GM12874 (cell line): ENCODE results near the gene LUZP2.

Experiments used
- TF ChIP-seq, protein P1 (sequence below): IDR thresholded peaks from 2 replicates; pipeline ENCODE4 v1.5.1; 2011; ENCODE audit warnings: low read depth, mild to moderate bottlenecking, control low read depth, low read length, moderate library complexity; ENCODE audit not compliant: insufficient read depth

Gene LUZP2

DNA sequence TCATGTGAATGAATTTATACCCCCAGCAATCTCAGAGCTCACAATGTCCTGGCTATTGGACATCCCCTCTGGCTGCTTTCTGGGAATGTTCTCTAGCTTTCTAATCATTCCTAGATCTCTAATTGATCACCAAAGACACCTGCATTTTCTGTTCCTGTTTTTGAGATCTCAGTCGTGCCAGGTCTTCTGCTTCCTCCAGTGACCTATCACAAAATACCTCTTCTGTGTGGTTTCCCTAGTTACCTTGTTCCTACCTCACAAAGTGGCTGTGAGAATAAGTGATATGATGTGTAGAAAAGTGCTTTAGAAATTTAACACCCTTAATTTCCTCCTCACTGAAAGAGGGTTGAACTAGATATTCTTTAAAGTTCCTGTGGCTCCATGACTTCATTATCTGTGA lies 92.2 kb downstream of the LUZP2 start:
- TF ChIP-seq, protein P1, sequence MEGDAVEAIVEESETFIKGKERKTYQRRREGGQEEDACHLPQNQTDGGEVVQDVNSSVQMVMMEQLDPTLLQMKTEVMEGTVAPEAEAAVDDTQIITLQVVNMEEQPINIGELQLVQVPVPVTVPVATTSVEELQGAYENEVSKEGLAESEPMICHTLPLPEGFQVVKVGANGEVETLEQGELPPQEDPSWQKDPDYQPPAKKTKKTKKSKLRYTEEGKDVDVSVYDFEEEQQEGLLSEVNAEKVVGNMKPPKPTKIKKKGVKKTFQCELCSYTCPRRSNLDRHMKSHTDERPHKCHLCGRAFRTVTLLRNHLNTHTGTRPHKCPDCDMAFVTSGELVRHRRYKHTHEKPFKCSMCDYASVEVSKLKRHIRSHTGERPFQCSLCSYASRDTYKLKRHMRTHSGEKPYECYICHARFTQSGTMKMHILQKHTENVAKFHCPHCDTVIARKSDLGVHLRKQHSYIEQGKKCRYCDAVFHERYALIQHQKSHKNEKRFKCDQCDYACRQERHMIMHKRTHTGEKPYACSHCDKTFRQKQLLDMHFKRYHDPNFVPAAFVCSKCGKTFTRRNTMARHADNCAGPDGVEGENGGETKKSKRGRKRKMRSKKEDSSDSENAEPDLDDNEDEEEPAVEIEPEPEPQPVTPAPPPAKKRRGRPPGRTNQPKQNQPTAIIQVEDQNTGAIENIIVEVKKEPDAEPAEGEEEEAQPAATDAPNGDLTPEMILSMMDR: no peak

DNA sequence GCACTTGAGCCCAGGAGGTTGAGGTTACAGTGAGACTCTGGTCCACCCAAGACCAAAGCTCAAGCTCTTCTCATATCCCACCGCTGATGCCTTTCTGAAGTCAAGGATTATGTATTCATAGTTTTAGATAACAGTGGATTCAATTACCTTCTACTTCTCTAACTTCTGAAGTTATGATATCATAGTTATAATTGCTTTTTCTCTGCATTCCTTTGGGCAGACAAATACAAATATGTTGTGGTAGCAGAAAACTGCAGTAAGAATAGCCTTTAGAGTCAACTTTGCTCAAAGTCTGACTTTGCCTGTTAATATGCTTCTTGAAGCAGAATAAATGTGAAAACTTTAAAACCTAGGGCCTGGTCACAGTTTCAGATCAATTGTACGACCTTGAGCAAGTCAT lies 94.4 kb downstream of the LUZP2 start:
- TF ChIP-seq, protein P1: no peak

DNA sequence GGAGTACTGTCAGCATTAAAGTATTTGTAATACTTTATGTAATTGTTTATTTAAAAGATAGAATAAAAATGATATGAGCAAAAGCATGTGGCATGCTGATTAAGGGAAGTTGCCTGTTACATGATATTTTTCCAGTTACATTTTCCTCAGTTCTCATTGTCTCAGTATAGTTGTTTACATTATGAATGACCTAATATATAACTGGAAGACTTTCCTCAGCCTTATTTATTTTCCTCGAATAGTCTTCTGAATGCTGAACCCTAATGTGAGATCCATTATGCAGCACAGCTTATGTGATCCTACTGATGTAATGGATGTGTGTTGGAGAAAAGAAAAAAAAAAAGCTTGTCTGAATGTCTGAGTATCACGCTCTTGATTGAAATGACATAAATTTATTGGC lies 95.5 kb downstream of the LUZP2 start:
- TF ChIP-seq, protein P1: no peak

DNA sequence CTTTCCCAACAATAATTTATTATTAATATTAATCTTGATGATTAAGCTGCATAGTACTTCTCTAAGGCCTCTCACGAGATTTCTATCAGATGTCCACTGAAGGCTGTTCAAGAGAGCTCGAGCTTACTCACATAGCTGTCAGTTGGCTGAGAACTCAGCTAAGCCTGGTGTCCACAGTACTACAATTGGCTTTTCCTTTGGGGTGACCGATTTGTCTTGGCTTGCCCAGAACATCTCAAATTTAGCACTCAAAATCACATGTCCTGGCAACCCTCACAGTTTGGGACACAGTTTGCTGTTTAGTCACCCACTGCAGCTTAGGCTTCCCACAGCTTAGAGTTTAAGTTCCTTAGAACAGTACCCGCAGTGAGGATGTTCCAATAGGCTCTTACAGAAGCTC lies 96.5 kb downstream of the LUZP2 start:
- TF ChIP-seq, protein P1: no peak

DNA sequence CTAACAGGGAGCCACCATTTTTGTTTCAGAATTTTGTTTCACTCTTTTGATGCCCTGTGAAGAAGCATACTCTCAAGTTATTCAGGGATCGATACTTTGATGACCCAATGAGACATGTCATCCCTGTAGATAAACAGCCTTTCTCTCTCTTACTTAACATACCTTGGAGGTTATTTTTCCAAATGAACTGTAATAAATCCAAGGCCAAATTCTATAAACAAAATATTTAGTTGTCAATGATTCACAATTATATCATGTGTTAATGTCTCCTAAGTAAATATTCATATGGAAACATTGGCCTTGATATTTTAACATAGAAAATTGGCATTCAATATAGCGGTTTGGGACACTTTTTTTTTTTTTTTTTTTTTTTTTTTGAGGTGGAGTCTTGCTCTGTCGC lies 97.5 kb downstream of the LUZP2 start:
- TF ChIP-seq, protein P1: no peak

DNA sequence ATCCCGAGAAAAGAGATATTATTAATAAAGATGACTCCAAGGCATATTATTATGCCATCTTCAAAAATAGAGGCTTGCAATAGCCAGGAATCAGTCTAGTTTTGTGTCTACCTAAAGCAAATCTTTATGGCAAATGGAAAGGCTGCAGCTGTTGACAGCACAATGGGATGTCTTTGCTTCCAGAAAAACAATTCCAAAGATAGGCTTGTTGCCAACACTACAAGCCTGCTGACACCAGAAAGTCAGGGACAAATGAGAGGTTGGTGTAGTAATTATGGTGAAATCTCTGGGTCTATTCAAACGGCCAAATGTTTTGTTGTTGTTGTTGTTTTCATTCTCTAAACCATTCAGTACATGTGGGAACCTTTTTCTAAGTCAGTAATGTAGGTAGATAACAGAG lies 101.8 kb downstream of the LUZP2 start:
- TF ChIP-seq, protein P1: no peak

DNA sequence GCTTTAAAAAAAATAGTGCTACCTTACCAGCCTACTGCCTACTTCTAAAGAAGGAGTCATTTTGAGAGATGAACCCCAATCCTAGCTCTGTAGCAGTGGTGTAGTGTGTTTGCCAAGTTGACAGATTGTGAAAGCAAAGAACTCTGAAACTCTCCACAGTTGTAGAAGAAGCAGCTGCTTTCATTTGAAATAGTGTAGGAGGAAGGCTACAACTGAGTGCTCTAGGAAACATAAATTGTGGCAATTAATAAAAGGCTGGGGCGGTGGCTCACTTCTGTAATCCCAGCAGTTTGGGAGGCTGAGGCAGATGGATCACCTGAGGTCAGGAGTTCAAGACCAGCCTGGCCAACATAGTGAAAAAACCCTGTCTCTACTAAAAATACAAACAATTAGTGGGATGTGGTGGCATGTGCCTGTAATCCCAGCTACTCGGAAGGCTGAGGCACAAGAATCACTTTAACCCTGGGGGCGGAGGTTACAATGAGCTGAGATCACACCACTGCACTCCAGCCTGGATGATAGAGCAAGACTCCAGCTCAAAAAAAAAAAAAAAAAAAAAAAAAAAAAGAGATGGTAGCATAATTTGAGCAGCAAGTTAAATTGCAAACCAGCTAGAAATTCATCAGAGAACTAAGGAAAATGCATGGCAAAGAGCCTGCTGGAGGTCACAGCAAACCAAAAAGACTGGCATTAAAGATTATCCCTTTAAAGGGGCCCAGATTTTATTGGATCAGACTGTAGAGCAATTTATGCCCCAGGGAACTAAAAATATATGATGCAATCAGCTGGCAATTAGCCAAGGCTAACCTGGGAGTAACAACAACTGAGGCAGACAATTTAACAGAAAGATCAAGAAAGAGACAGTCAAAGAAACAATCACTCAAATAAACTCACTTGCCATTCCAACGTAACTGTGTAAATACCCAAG lies 112.6 kb downstream of the LUZP2 start:
- TF ChIP-seq, protein P1: no peak
